Activated effector memory CD4-positive, alpha-beta T cell treated with Interleukin-2 at 50 U/mL for 16 hours (primary cell): Measurements from ENCODE around the gene MCC.

Experiments
- DNase-seq: peaks from one replicate; pipeline ENCODE4 v3.0.0-alpha.2; 2020

The MCC gene

DNA sequence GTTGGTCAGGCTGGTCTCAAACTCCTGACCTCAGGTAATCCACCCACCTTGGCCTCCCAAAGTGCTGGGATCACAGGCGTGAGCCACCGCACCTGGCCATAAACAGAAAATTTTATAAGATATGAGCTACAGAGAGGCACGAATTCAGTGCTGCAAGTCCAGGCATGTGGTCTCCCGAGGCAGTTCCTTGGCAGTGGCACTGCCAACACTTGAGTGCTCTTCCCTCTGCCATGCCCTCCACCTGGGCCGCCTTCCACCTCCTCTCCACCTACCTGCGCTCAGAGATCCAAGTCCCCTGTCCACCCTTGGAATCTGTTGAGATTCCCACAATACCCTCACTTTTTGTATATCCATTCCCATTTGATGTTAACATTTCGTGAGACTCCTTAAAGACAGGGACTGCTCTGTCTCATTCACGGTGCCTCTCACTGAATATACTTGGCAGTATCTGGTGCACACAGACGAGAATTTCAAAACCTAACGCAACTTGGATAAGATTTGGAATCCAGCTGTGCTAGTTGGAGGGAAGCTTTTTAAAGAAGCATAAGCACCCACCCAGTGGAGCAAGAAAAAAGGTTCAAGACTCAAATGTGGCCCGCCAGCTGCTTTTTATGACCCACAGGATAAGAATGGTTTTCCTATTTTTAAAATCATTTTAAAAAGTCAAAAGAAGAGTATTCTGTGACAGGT is 443.3 kb downstream of the MCC start:
- no peak for DNase-seq

DNA sequence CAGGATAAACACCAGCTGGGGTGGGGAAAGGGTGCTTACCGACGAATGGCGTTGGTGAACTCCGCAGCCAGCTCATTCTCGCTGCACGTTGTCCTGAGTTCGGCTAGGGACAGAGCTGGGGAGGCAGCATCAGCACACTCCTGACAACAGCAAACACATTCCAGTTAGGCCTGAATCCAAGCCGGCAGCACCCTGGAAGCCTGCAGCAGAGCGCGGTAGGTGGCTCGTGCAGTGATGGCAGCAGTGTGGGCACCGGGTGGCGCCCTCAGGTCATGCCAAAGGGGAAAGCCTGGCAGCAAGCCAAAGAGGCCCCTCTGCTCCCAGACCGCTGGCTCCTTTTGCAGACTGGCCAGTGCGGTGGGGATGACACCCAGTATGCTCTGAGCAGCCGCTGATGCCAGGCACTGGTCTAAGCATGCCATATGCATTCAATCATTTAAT is 444.7 kb downstream of the MCC start:
- DNase-seq: no peak

GRCh38 chr5:113042491-113043243 is 445.6 kb downstream of the MCC start:
- no peak for DNase-seq

- no peak for DNase-seq
Observed at GRCh38 chr5:113040672-113041260, 447.5 kb downstream of the MCC start.

- no peak for DNase-seq
Observed at GRCh38 chr5:113039934-113040285, 448.3 kb downstream of the MCC start.

DNA sequence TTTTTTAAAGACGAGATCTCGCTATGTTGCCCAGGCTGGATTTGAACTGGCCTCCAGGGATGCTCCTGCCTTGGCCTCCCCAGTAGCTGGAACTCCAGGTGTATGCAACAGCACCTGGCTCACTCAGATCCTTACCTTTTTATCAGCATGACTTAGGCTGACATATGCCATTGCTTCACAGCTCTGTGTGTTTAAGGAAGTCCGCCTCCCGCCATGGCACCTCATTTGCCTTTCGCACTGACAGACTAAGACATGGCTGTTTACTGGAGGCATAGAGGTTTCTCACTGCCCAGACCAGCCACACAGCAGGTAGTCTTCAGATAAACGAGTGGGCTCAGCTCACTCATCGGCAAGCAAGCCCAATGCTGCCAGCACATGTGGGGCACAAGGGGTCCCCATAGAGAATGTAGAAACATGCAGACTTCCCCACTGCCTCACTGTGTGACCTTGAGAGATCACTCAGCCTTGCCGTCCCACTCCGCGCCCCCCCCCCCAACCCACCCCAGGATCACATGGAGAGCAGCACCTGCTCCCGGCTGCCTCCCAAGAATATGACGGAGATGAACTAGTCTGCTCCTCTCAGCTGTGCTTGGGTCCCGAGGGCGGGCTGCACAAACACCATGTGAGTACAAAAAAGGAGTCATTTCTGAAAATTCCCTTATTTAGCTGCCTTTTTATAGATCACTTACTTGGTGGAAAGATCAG is 448.9 kb downstream of the MCC start:
- no peak for DNase-seq

GRCh38 chr5:113038714-113039113 is 449.5 kb downstream of the MCC start:
- DNase-seq: no peak

- DNase-seq: no peak
Observed at GRCh38 chr5:113038136-113038535, 450.1 kb downstream of the MCC start.

DNA sequence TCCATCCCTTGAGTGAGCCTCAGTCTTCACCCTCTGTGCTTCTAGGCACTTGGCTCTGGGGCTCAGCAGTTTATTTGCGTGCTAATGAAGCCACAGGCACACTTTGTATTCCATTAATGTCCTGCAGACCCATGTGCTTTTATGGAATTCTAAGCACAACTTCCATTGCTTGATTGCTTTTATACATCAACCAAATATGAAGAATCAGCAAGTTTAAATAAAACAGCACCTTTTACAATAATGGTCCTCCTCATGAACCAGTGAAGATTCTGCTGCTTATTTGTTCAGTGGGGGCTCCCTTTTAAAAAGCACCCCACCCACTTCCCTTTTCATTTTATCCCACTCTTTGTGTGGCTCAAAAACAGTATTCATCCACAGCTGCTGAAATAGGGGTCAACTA is 451.4 kb downstream of the MCC start:
- DNase-seq: no peak

- no peak for DNase-seq
Observed at GRCh38 chr5:113036321-113036720, 451.9 kb downstream of the MCC start.

DNA sequence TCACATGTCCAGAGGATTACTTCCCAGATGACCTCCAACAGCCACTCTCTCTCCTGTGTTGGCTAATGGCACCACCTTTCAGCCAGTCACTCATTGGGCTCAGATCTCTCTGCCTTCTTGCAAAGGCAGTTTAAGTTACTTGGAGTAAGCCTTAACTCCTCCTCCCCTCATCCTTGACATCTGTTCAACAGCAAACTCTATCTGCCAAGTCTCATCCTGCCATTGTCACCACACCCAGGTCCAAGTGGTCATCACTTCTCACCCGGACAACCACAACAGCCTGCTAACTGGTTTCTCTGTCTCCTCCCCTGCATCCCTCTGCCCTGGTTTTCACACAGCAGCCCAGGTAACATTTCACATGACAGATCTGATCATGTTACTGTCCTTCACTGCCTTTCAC is 453.2 kb downstream of the MCC start:
- DNase-seq: no peak

DNA sequence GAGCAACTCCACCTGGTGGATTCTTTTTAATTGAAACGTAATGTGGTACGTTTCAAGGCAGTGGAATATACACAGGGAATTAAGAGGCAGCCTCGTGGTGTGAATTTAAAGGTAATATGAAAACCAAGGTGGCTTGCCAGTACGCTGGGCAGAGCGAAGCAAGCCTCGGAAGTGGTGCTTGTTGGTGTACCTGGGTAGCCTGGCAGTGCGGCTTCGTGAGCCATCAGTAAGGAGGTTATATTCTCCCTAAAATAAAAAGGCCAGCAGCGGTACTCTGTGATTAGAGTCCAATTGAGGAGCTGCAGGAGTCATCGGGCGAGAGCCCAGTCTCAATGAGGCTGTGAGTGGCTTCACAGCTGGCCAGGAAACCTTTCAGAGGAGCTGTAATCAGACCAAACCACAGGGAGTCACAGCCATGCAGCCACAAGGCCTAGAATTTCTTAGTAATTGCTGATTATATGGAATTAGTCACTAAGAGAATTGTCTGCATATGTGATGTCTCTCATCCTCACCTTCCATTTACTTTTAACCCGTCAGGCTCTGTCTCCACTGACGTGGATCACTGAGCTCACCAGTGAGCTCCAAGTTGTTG is 454.0 kb downstream of the MCC start:
- DNase-seq: no peak

- DNase-seq: no peak
Observed at GRCh38 chr5:113031557-113031956, 456.7 kb downstream of the MCC start.

DNA sequence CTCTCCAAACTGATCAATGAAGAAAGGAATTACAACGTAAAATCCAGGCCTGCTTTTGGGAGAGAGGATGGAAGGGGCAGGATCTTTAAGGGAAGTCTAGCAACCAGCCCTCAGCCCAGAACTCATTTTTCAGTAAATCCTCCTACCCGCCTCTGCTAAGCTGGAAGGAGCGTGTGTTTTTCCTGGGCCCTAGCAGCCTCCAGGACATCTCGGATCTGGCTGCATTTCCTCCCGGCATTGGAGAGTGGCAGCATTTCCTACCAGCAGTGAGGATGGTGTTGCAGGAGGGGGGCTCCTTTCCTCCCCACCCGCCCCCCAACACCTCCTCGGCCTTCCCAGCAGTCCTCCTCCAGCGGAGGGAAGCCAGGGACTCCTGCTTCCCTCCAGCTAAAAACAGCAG is 457.1 kb downstream of the MCC start:
- no peak for DNase-seq

DNA sequence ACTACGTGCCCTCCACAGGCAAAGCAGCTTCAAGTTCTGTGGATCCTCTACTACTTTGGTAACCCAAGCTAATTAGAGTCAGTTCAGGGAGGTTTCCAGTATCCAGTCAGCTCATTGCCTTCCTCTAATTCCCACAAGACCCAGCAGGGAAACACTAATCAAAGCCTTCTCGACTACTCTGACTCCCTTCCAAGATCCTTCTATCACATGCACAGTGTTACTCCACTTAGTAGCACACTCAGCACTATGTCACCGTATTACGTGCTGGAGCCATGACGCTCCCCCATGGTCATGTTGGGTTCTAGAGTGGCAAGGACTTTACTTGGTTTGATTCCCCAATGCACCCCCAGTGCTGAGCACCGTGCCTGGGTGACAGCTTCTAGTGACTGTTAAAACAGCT is 458.6 kb downstream of the MCC start:
- DNase-seq: no peak

DNA sequence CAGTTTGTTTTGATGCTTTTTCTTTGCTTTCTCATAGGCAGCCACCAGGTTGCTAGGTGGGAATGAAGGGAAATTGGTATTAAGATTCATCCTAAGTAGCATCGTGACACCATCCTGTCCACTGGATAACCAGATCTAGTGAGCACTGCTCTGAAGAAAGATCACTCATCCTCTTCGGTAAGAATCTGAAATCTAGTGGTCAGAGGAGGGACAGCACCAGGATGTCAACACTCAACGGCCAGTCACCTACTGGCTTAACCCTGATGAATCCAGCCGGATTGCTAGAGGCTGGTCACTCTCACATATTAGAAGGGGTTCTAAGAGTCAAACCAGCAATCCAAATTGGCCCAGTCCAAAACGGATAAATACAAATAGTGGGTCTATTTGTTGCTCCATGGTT is 460.8 kb downstream of the MCC start:
- DNase-seq: no peak

DNA sequence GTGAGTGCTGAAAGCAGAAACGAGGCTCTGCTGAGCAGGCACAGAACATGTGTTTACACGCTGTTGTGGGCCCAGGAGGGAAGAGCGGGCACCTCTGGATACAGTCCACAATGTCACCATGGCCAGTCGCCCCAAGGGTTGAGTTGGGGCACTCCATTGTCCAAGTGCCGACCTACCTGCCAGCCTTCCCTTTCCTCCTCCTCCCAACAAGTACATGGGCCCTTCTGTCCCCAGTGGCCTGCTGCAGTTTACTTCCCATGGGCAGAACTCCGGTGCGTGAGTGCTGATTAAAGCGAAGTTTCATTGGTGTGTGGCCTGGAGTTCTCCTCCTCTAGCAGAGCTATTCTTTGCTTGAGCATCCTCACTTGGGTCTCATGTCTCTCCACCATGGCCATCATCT is 461.2 kb downstream of the MCC start:
- no peak for DNase-seq

- DNase-seq: no peak
Observed at GRCh38 chr5:113026211-113026610, 462.0 kb downstream of the MCC start.

DNA sequence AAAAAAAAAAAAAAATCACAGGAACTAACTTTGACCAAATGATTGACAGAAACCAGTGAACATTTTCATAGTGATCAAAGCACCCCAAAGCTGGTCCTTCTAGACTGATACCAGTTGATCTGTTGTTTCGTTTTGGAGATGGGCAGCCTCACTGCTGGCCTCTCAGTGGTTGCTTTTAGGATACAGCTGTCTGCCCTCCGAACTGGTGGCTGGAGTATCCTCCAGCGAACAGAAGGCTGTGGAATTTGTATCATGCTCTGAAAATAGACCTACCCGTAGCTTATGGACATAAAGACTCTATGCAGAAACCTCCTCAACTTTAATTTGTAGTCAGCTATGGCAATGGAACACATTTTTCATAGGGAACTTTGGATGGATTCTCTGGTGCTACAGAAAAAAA is 462.7 kb downstream of the MCC start:
- DNase-seq: no peak

- DNase-seq: no peak
Observed at GRCh38 chr5:113024076-113024697, 464.1 kb downstream of the MCC start.

GRCh38 chr5:113022661-113023060 is 465.6 kb downstream of the MCC start:
- DNase-seq: no peak

DNA sequence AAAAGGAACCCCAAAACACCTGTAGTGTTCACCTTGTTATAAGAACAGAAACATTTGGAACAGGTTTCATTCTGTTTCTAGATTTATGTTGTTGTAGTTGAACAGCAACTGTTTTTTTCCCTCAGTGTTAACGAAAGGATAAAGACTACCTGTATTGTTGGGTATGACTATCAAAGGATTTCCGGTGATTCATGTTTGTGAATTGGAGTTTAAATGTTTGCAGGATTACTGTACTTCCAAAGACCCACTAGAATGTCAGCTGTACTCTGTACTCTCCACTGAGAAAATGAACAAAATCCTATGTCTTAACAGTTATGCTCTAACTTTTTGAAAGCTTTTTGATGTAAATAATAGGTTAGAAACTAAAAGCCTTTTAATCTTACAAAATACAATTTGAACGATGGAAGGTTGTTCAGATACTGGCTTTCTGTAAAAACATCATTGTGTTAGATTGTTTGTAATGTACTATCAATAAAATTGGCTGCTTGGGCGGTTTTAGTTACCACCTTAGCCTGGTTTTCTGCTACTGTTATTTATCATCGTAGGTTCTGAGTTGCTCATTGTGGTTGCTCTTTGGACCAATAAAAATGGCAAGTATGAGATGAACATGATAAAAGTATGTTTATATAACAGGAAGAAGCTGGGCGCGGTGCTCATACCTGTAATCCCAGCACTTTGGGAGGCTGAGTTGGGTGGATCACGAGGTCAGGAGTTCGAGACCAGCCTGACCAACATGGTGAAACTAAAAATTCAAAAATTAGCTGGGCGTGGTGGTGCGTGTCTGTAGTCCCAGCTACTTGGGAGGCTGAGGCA is 467.6 kb downstream of the MCC start:
- DNase-seq: peak; percentile 13
